CD4-positive, alpha-beta T cell treated with Interleukin-4 for 1 hour (primary cell): ENCODE measurements around the gene PHF19.

Experiments used
- DNase-seq, 2 donors: peaks; one replicate each; pipeline ENCODE4 v3.0.0-alpha.2; 2020 to 2022

Gene PHF19

GRCh38 chr9:120852240-120853010 lies 24.6 kb downstream of the PHF19 start:
- no peak for DNase-seq

DNA sequence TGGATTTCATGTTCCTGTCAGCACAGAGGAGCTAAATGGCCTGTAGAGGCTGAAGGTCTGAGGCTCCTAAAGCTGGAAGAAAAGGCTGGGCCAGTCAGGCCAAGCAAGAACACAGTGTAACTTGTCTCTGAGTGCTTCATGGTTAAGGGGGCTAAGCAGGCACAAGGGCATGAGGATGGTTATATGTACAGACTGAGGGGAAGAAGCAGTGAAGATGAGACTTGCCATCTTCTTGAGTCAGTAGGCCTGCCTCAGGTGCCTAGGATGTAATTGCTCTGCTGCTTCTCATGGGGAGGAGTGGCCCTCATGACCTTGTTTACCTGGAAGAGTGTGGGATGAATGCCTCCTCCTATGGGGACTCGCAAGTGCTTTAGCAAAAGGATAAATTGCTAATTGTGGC lies 25.5 kb downstream of the PHF19 start:
- no peak for DNase-seq

DNA sequence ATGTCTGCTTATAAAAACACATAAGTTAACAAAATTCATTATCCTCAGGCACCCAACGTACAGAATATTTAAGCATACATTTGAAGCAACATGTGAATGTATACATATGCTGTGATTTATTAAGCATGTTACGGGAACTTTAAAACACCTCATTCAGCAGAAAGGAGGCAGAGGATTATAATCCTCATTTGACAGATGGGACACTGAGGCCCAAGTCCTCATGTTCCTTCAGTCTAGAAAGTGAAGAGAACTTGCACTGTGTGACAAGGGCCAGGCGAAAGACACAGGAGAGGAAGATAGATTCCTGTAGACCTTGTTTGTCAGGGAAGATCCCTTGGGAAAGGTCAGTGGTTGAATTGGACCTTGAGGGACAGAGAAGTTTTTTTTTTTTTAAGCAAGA lies 26.7 kb downstream of the PHF19 start:
- no peak for DNase-seq

- no peak for DNase-seq
Observed at GRCh38 chr9:120846906-120847305, 30.1 kb downstream of the PHF19 start.

DNA sequence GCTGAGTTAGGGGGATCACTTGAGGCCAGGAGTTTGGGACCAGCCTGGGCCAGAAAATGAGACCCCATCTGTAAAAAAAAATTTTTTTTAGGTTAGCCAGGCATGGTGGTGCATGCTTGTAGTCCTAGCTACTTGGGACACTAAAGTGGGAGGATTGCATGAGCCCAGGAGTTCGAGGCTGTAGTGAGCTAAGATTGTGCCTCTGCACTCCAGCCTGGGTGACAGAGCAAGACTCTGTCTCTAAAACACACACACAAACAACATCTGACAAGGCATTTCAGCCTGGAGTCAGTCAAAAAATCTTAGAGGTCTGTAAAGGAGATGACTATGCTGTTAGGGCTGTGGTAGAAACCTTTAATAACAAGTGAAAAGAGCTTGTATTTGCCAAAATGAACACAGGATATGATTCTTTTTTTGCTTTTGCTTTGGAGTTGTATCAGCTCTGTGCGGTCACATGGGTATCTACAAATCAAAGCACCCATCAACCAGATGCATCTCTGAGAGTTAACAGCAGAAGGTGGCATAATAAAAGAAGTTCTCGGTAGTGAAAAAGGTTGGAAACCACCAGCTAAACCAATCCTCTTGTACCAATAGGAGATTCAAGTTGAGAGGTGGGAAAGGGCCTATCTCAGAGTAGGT lies 30.6 kb downstream of the PHF19 start:
- peak; percentile 26 to 79 for DNase-seq

GRCh38 chr9:120845255-120845654 lies 31.7 kb downstream of the PHF19 start:
- DNase-seq, result no peak

DNA sequence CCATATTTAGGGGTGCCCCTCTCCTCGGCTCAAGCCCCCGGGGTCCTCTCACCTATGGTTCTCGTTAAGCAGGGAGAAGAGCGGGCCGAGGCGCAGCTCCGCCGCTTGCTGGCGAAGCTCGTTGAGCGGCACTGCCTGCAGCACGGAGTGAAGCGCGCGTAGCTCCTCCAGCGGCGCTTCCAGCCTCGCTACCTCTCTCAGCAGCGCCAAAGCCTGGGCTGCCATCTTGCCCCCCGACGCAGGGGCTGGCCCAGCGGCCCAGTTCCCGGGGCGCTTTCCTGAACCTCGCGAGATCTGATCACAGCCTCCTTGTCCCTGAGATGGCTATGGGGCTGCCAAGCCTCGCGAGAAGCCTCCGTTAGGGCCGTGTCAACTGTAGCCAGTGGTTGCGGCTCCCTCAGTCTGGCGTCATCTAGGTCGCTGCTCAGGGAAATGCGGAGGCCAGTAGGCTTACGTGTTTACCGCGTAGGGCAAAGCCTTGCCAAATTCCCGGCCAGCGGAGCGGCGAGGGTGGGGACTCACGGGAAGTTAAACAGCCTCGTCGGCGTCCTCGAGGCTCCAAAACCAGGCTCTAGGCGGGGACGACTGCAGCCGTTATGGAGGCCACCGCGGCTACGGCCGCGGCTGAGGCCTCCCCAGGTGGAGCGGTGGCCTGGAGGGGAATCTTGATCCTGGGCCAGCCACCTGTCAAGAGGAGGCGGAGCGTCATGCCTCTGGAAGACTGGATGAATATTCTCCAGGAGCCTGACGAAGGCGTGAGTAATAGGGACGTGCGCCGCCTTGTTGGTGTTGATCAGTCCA lies 34.1 kb downstream of the PHF19 start, which contains the start of gene PSMD5:
PSMD5 (minus strand) TSS at position 238 of the 801 bp plus-strand sequence; CDS start at position 225, 13 bp downstream.
- peak; percentile 98 for DNase-seq

- DNase-seq, result no peak
Observed at GRCh38 chr9:120841930-120842684, 34.9 kb downstream of the PHF19 start.

DNA sequence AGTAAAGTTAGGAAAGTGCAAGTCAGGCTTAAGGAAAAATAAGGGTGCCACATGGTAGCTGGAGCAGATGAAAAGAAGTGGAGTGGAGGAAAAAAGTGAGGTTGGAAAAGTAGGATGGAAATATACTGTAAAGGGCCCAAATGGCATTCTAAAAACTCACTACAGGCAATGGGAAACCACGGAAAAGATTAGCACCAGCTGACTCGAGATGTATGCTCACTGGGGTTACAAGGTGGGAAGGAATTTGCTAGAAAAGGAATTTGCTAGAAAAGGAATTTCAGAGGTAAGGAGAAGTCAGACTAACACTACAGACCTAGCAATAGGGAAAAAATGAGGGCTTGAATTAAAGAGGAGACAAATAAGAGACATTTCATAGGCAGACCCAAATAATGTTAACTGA lies 37.8 kb downstream of the PHF19 start:
- no peak for DNase-seq

DNA sequence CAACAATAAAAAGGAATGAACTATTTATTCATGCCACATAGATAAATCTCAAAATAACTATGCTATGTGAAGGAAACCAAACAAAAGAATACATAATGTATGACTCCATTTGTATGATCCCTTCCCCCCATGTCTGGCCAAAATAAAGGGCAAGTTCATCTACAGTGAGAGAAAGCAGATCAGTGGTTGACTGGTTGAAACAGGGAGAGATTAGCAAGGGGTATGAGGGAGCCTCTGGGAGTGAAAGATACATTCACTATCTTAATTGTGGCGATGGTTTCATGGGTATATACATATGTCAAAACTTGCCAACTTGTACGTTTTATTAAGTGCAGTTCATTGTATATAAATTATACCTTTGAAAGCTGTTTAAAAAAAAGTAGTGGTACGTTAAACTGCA lies 39.1 kb downstream of the PHF19 start:
- DNase-seq, result no peak

GRCh38 chr9:120833325-120833724 lies 43.7 kb downstream of the PHF19 start:
- no peak for DNase-seq

DNA sequence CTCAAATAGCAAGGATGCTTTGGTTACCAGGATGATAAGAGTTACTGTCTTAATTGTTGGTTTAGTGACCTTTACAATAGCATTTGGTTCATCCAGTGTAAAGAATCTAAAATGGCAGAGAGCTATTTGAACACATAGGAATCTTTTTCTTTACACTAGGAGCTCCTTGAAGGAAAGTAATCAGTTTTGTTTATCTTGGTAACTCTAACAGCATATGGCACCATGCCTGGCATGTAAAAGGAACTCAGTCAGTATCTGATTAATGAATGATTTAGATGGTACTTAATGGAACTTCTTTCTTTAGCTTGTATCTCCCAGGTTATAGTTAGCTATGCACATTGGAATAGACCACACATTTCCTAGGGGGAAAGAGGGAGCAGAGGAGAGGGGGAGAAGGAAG lies 44.2 kb downstream of the PHF19 start:
- DNase-seq, result no peak

- DNase-seq, result no peak
Observed at GRCh38 chr9:120830865-120831264, 46.1 kb downstream of the PHF19 start.

DNA sequence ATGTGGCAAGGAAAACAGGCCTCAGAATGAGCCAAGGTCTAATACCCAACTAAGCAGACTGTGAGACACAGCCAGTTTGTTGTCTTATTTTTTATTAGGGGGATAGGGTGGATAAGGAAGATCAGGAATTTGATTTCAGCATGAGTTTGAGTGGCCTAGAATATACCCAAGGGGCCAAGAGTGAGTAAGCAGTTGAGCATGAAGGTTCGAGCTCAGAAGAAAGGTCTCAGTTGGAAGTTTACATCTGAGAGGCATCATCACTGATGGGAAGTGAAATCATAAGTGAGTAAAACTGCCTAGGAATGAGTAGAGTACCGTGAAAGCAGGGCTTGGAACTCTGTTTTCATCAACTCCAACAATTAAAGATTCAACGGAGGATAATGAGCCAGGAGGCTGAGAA lies 46.8 kb downstream of the PHF19 start:
- DNase-seq, result no peak

DNA sequence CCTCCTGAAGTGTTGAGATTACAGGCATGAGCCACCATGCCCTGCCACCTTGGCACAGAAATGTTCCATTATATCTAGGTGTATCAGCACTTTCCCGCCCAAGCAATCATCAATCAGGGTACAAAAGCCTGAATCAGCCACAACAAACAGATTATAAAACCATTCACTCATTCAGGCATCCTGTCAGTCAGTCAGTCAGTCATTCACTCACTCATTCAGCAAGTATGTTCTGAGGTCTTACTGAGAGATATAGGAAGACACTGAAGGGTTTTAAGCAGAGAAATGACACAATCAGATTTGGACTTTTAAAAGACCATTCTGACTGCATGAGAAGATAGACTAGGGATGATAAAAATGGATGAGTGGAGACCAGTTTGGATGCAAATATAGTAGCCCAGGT lies 47.3 kb downstream of the PHF19 start:
- DNase-seq, result no peak

GRCh38 chr9:120820095-120820494 lies 56.9 kb downstream of the PHF19 start:
- DNase-seq, result no peak

DNA sequence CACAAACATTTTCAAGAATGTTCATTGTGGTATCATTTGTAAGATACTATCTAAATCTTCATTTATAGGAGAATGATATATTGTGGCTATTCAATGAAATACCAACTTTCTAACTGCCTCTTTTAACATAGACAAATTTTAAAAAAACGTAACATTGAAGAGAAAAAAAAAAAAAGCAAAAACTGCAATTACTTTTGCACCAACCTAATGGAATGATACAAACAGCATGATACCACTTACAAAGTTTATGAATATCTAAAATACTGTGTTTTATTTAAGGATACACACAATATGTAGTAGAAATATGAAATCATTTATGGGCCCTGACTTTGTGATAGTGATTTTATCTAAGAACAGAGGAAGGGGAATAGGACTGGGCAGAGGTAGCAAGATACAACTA lies 58.4 kb downstream of the PHF19 start:
- DNase-seq, result no peak

GRCh38 chr9:120815075-120815474 lies 61.9 kb downstream of the PHF19 start:
- no peak for DNase-seq

GRCh38 chr9:120808931-120809330 lies 68.1 kb downstream of the PHF19 start:
- no peak for DNase-seq

DNA sequence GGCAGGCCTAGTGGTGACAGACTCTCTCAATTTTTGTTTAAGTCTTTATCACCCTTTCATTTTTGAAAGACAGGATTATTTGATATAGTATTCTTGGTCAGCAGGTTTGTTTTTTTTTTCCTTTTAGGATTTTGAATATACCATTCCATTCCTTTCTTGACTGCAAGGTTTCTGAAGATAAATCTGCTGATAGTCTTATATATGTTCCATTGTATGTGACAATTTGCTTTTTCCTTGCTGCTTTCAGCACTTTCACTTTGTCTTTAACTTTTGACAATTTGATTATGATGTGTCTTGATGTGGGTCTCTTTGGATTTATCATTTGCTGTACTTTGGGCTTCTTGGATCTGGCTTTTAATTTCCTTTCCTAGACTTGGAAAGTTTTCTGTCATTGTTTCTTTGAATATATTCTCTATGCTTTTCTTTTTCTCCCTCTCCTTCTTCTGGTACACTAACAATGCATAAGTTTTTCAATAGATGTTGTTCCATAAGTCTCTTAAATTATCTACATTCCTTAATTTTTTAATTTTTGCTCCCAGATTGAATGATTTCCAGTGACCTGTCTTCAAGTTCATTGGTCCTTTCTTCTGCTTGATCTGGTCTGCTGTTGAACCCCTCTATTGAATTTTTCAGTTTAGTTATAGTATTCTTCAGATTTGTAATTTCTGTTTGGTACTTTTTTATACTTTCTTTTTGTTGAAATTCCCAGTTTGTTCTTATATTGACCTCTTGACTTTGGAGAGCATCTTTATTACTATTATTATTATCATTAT lies 69.2 kb downstream of the PHF19 start:
- no peak for DNase-seq
